Suppressor macrophage treated with lipopolysaccharide for 1 hour (primary cell): ENCODE measurements around the gene TTC28.

Source experiments
- DNase-seq, 3 donors: peaks; one replicate each; pipeline ENCODE4 v3.0.0-alpha.2; 2020 to 2022

The TTC28 gene

DNA sequence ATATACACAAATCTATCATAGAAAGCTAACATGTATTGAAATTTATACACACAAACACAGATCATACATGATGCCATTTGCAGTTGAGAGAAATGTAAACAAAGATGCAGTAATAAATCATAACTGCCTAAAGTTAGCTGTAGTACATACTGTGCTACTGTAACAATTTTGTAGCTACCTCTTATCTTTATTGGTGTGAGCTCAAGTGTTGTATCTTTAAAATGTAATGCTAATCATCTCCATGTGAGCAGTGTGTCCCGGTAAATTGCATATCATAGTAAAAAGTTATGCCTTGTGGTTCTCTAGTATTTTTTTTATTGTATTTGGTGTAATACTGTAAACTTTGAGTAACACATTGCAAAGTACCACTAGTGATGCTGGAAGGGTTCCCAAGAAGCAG lies 743.7 kb downstream of the TTC28 start:
- no peak for DNase-seq

DNA sequence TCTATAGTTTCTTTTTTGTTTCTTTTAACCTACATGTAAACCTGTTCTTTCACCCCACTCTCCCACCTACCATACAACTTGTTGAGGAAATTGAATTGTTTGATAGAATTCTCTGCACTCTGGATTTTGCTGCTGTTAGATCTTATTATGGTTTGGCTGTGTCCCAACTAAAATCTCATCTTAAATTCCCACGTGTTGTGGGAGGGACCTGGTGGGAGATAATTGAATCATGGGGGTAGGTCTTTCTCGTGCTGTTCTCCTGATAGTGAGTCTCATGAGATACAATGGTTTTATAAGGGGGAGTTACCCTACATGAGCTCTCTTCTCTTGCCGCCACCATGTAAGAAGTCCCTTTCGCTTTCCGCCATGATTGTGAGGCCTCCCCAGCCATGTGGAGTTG lies 745.6 kb downstream of the TTC28 start:
- DNase-seq: no peak

DNA sequence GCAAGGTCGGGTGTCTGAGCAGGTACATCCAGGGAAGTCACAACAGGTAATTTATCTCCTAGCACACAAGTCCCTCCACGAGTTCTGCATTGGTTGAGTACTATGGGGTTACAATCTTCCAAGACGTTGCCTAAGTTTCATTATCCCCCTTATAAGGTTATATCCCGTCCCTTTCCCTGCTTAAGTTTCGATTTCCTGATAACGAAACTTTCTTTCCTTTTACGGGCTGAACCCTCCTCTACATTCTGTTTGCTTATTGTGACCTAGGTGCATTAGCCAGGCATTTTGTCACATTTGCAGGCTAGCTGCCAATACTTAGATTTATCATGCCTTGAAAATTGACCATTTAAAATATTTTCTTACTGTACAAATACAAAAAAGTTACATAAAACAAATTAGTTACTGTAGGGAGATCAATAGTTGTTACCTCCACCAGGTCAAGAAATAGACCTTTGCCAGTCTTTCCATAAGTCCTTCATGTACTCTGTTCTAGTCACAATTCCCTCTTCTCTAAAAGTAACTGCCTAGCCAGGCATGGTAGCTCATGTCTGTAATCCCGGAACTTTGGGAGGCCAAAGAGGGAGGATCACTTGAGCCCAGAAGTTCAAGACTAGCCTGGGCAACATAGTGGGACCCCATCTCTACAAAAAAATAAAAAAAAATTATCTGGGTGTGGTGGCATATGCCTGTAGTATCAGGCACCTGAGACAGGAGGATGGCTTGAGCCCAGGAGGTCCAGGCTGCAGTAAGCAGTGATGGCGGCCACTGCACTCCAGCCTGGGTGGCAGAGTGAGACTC lies 746.3 kb downstream of the TTC28 start:
- DNase-seq: no peak

DNA sequence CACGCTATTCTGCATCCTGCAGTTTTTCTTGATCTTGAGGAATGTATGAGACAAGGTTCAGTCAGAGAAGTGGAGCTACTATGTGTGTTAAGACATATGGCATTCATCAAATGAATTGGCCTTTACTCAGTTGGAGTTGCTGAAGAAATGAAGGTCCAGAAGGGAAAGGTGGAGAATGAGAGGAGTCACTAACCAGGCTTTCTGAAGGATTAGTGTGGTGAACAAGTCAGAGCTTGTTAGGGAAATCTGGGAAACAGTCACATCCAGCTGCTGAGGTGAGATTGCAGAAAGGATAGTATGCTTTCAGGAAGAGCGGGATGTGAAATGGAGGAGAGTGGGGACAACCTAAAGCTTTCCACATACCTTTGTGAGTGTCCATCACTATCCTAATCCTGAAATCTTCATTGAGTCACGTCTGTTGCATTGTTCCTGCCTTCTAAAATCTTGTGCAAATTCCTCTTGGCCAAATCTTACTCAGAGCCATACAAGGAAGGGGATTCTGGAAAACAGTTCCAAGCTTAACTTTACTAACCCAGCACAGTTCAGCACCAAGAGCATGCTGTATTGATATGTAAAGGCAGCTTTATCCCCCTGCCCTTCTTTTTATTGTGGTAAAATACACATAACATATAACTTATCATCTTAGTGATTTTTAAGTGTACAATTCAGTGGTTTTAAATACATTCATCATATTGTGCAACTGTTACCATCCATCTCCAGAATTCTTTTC lies 749.1 kb downstream of the TTC28 start:
- DNase-seq: no peak
